Memory B cell (primary cell): ENCODE results near the gene MAP3K4.
"Not testable (repeated sequence)": the region's sequence is repeated elsewhere in the genome, so short reads cannot be mapped to it uniquely, and the experiment has no call there.

ENCODE experiments used
- ATAC-seq: fragments of 150-1000 bp; cut with Tn5 transposase; 2 replicates; pipeline ENCODE4 v1.10.0; 2021; ENCODE audit warnings: low read depth, mild to moderate bottlenecking, moderate library complexity
- DNase-seq, 2 donors: peaks; one replicate each; pipeline ENCODE4 v3.0.0; 2022; ENCODE audit warnings: low spot score in 2 of 2
- H3K27ac Mint-ChIP-seq: one replicate; pipeline ENCODE4 v1.8.0; 2022; ENCODE audit warnings: mild to moderate bottlenecking, moderate library complexity, mixed read lengths
- H3K27me3 Mint-ChIP-seq: one replicate; pipeline ENCODE4 v1.8.0; 2022; ENCODE audit warnings: mixed read lengths
- H3K36me3 Mint-ChIP-seq: one replicate; pipeline ENCODE4 v1.8.0; 2022; ENCODE audit warnings: mild to moderate bottlenecking, mixed read lengths
- H3K4me1 Mint-ChIP-seq: one replicate; pipeline ENCODE4 v1.8.0; 2022; ENCODE audit warnings: mixed read lengths
- H3K4me3 Mint-ChIP-seq: one replicate; pipeline ENCODE4 v1.8.0; 2022; ENCODE audit warnings: mild to moderate bottlenecking, moderate library complexity, mixed read lengths
- H3K9me3 Mint-ChIP-seq: one replicate; pipeline ENCODE4 v1.8.0; 2022; ENCODE audit warnings: mixed read lengths

MAP3K4 gene

GRCh38 chr6:161107779-161108730 is 116.5 kb downstream of the MAP3K4 start:
- no peaks in the 10 kb centered on the region for H3K4me1 Mint-ChIP-seq
- H3K9me3 Mint-ChIP-seq: no peaks in the 10 kb centered on the region
- peak overlapping the region; percentile 28 for H3K27ac Mint-ChIP-seq
- ATAC-seq (no peak), DNase-seq (no peak)
- no peaks in the 10 kb centered on the region for H3K27me3 Mint-ChIP-seq
- no peak overlapping the region for H3K4me3 Mint-ChIP-seq
- H3K36me3 Mint-ChIP-seq: peaks cover 67% of the 10 kb centered on the region

- Mint-ChIP-seq H3K4me3 (no peak overlapping the region), H3K4me1 (no peaks in the 10 kb centered on the region), H3K9me3 (no peaks in the 10 kb centered on the region), H3K27me3 (no peaks in the 10 kb centered on the region), H3K36me3 (peaks cover 63% of the 10 kb centered on the region), H3K27ac (peak overlapping the region; percentile 28)
- DNase-seq (no peak), ATAC-seq (no peak)
Measured at GRCh38 chr6:161108916-161109315, 117.3 kb downstream of the MAP3K4 start.

DNA sequence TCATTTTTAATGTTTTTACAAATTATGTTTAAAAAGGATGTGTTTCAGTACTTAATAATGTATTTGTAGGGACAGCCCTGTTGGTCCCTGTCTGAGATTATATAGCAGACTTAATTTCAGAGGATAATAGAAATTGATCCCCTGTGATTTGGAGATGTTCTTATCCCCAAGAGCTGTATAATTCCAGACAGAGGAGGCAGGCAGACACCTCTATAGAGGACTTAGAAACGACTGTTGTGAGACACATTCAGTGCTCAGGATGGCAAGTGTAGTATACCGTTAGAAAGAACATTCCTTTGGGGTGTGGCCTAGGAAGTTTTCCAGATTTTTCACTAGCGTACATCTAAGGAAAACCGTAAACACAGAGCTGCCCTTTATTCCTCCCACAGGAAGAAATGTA is 117.8 kb downstream of the MAP3K4 start:
- Mint-ChIP-seq H3K36me3 (peaks cover 63% of the 10 kb centered on the region), H3K4me1 (no peaks in the 10 kb centered on the region), H3K27me3 (no peaks in the 10 kb centered on the region), H3K27ac (no peak overlapping the region), H3K9me3 (no peaks in the 10 kb centered on the region), H3K4me3 (no peak overlapping the region)
- no peak for ATAC-seq
- DNase-seq: no peak

DNA sequence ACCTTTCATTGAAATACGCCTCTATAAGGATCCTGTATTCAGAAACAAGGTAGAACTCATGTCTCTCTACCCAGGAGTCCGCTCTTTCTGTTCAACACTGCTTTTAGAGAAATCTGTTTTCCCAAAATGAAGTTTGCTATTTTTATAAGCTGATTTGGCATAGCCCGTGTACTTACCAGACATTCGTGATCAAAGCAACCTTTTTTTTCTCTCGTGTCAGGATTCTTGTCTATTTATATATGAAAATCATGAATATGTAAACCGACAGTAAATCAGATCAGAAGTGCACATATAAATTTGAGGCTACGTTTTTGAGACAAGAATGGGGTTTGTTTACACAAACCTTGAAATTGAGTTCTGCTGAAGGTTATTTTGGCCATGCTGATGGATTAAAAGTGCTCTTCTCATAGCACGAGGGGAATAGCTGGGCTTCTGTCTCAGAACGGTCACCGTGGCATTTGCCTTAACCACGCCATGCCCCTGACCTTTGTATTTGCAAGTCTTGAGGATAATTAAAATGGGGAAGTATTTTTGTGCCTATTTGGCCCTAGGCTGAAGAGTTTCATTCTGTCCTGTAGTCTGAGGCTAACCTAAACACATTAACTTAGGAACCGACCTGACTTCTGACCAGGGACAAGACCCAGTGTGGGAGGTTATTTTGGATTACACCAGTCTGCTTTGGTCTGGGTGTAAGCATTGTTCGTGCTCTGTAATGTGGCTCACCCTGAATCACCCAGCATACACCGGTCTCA is 118.6 kb downstream of the MAP3K4 start:
- peaks cover 61% of the 10 kb centered on the region for H3K36me3 Mint-ChIP-seq
- H3K27ac Mint-ChIP-seq: no peak overlapping the region
- H3K4me1 Mint-ChIP-seq: no peaks in the 10 kb centered on the region
- no peak for DNase-seq
- no peak overlapping the region for H3K4me3 Mint-ChIP-seq
- no peaks in the 10 kb centered on the region for H3K27me3 Mint-ChIP-seq
- no peak for ATAC-seq
- H3K9me3 Mint-ChIP-seq: no peaks in the 10 kb centered on the region

- H3K36me3 Mint-ChIP-seq: peaks cover 65% of the 10 kb centered on the region
- H3K27ac Mint-ChIP-seq: peak overlapping the region; percentile 11
- no peaks in the 10 kb centered on the region for H3K27me3 Mint-ChIP-seq
- H3K4me1 Mint-ChIP-seq: no peaks in the 10 kb centered on the region
- H3K4me3 Mint-ChIP-seq: no peak overlapping the region
- DNase-seq: no peak
- no peak for ATAC-seq
- H3K9me3 Mint-ChIP-seq: no peaks in the 10 kb centered on the region
Measured at GRCh38 chr6:161111261-161111660, 119.7 kb downstream of the MAP3K4 start.

- Mint-ChIP-seq H3K9me3 (peaks cover 7% of the 10 kb centered on the region), H3K4me3 (no peak overlapping the region), H3K27ac (peak overlapping the region; percentile 49), H3K4me1 (no peaks in the 10 kb centered on the region), H3K36me3 (peaks cover 56% of the 10 kb centered on the region), H3K27me3 (no peaks in the 10 kb centered on the region)
- ATAC-seq (no peak), DNase-seq (no peak)
Measured at GRCh38 chr6:161115468-161115867, 123.9 kb downstream of the MAP3K4 start.

DNA sequence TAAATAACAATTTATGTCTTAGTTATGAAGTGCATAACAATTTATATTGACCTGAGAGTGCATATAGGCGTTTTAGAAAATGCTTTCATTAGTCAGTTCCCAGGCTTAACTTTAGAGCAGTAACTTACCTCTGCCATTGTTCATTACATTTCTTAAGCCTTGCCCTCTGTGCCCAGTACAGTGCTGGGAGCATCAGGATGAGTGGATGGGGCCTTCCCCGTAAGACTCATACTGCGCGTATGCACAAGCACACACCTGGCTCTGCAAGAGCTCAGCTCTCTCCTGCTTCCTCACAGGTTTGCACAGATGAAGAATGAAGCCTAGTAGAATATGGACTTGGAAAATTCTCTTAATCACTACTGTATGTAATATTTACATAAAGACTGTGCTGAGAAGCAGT is 125.0 kb downstream of the MAP3K4 start:
- Mint-ChIP-seq H3K36me3 (peaks cover 57% of the 10 kb centered on the region), H3K27me3 (no peaks in the 10 kb centered on the region), H3K4me1 (no peaks in the 10 kb centered on the region), H3K4me3 (no peak overlapping the region), H3K27ac (peak overlapping the region; percentile 49), H3K9me3 (peaks cover 10% of the 10 kb centered on the region)
- DNase-seq (no peak), ATAC-seq (no peak)

DNA sequence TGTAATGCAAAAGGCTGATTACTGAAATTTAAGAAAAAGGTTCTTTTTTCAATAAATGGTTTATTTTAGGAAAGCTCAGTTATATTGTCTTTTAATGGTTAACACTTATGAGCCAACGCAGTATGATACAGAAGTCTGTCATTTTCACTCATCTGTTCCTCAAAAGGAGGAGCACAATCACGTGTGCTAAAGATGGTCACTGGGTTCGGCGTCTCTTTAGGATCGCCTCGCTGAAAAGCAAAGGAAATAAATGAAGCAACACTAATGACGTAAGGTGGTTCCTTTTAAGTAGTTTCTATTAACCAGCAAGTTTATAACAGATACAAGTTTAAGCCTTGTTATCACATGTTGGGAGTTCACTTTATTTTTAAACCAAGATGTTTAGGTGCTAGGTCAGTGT is 125.7 kb downstream of the MAP3K4 start:
- Mint-ChIP-seq H3K27ac (no peak overlapping the region), H3K4me1 (no peaks in the 10 kb centered on the region), H3K36me3 (peaks cover 61% of the 10 kb centered on the region), H3K9me3 (peaks cover 10% of the 10 kb centered on the region), H3K4me3 (no peak overlapping the region), H3K27me3 (no peaks in the 10 kb centered on the region)
- no peak for DNase-seq
- no peak for ATAC-seq

GRCh38 chr6:161117942-161118341 is 126.4 kb downstream of the MAP3K4 start:
- Mint-ChIP-seq H3K9me3 (peaks cover 12% of the 10 kb centered on the region), H3K36me3 (peaks cover 59% of the 10 kb centered on the region), H3K27me3 (no peaks in the 10 kb centered on the region), H3K4me3 (no peak overlapping the region), H3K4me1 (no peaks in the 10 kb centered on the region), H3K27ac (no peak overlapping the region)
- ATAC-seq (no peak), DNase-seq (no peak)

DNA sequence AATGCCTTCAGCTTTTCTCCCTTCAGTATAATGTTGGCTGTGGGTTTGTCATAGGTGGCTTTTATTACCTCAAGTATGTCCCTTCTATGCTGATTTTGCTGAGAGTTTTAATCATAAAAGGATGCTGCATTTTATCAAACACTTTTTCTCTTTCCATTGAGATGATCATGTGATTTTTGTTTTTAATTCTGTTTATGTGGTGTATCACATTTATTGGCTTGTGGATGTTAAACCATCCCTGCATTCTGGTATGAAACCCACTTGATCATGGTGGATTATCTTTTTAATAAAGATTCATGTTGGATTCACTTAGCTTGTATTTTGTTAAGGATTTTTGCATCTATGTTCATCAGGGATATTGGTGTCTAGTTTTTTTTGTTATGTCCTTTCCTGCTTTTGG is 131.8 kb downstream of the MAP3K4 start:
- peaks cover 17% of the 10 kb centered on the region for H3K9me3 Mint-ChIP-seq
- H3K27ac Mint-ChIP-seq, DNase-seq, H3K27me3 Mint-ChIP-seq, ATAC-seq, H3K4me1 Mint-ChIP-seq, H3K4me3 Mint-ChIP-seq: not testable (repeated sequence)
- H3K36me3 Mint-ChIP-seq: peaks cover 72% of the 10 kb centered on the region

- peaks cover 9% of the 10 kb centered on the region for H3K9me3 Mint-ChIP-seq
- DNase-seq (no peak), ATAC-seq (no peak)
- H3K4me1 Mint-ChIP-seq: no peaks in the 10 kb centered on the region
- H3K4me3 Mint-ChIP-seq: no peak overlapping the region
- no peaks in the 10 kb centered on the region for H3K27me3 Mint-ChIP-seq
- no peak overlapping the region for H3K27ac Mint-ChIP-seq
- peaks cover 68% of the 10 kb centered on the region for H3K36me3 Mint-ChIP-seq
Measured at GRCh38 chr6:161125591-161125990, 134.0 kb downstream of the MAP3K4 start.

- no peaks in the 10 kb centered on the region for H3K27me3 Mint-ChIP-seq
- peaks cover 55% of the 10 kb centered on the region for H3K36me3 Mint-ChIP-seq
- DNase-seq (no peak), ATAC-seq (no peak)
- no peak overlapping the region for H3K27ac Mint-ChIP-seq
- H3K4me1 Mint-ChIP-seq: no peaks in the 10 kb centered on the region
- H3K9me3 Mint-ChIP-seq: peaks cover 7% of the 10 kb centered on the region
- no peak overlapping the region for H3K4me3 Mint-ChIP-seq
Measured at GRCh38 chr6:161127071-161127740, 135.6 kb downstream of the MAP3K4 start.

DNA sequence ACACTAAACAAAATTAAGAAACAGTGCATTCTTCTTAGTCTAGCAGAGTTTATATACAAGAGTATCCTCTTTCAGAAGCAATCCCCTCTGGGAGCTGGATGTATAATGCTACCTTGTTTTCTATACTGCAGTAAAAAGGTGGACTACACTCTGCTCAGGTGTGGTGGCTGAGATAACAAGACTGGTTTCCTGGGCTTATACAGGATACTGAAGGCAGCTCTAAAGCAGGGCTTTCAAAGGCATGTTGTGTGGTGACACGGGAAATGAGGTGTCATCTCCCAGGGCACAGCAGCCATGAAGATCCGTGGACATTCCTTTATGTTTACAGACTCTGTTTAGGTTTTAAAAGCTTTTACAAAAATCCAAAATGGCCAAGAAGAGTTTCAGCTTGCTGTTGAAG is 136.7 kb downstream of the MAP3K4 start:
- ATAC-seq (no peak), DNase-seq (no peak)
- H3K9me3 Mint-ChIP-seq: peaks cover 5% of the 10 kb centered on the region
- H3K36me3 Mint-ChIP-seq: peaks cover 48% of the 10 kb centered on the region
- H3K27ac Mint-ChIP-seq: no peak overlapping the region
- H3K27me3 Mint-ChIP-seq: no peaks in the 10 kb centered on the region
- no peak overlapping the region for H3K4me3 Mint-ChIP-seq
- no peaks in the 10 kb centered on the region for H3K4me1 Mint-ChIP-seq

DNA sequence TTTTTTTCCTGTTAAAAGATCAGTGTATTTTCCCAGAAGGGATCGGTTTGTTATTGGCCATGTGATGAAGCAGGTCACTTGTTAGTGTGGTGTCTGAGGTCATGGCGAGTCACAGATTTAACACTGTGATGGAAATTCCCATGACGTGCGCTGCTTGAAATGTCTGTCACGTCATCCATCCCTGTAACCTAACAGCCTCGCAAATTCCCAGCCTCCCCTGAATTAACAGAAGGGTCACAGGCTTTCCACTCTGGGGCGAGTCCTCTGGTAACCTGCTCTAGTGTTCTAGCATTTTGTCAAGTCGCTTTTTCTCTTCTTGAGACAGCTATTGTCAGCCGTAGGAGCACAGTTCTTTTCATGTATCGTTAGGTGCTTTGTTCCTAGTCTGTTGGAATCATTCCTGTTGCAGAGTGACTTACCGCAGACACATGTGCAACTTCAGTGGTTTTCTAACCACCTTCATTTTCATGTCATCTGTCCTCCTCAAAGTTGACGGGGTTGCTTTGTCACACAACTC is 137.2 kb downstream of the MAP3K4 start:
- H3K9me3 Mint-ChIP-seq: peaks cover 5% of the 10 kb centered on the region
- peaks cover 43% of the 10 kb centered on the region for H3K36me3 Mint-ChIP-seq
- ATAC-seq (no peak), DNase-seq (no peak)
- no peak overlapping the region for H3K4me3 Mint-ChIP-seq
- no peaks in the 10 kb centered on the region for H3K4me1 Mint-ChIP-seq
- no peaks in the 10 kb centered on the region for H3K27me3 Mint-ChIP-seq
- no peak overlapping the region for H3K27ac Mint-ChIP-seq
